ENCODE results near the gene LTO1. TPM values are rescaled to one million over a fixed set of nuclear protein-coding genes. Genes with fewer than 3 reads are reported as not detected.

Gene LTO1
- total RNA-seq: 13.4 and 23.7 TPM in 2 replicates
- 23.3 TPM for polyA plus RNA-seq (2012)

- peak; percentile 96 for DNase-seq (ENCODE audit: low read depth)
These were observed at the start of gene LTO1 for GRCh38 chr11:69674886-69675714. LTO1 (minus strand) TSS chr11:69675353; CDS start chr11:69675239, 114 bp downstream.

DNA sequence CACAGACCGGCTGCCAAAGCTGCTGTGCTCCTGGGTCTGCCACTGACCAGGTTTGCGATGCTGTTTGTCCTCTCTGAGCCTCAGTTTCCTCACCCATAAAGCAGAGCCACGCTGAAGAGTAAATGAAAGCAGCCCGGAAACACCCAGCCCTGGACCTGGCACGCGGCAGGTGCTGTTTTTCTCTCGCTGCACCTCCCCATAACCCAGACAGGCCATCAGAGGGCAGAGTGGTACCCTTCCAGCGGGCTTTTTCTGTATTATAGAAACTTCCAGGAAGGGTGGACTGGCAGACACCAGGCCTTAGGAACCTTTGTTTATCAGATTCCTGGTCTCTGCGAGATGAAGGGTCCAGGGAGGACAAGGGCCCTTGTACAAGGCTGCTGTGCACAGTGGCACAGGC lies 46.6 kb upstream of the LTO1 start:
- no peak for DNase-seq (ENCODE audit: low read depth)

DNA sequence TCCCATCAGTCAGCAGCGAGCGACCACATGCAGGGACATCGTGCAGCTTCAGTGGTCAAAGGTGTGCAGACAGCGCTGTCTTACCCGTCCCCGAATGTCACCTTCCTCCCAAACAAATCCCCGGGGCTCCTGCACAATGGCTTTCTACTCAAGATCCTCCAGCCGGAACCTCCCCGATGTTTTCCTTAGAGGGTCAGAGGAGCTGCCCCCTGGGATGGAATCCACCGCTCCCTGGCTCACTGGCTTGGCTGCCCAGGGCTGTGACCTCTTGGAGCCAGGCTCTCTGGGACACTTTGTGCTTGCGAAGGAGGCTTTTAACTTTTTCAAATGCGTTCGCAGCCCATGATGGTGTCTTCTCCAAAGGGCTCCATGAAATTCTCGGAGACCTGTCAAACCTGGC lies 46.0 kb upstream of the LTO1 start:
- no peak for DNase-seq (ENCODE audit: low read depth)

GRCh38 chr11:69718912-69719311 lies 43.8 kb upstream of the LTO1 start:
- DNase-seq (ENCODE audit: low read depth): no peak

DNA sequence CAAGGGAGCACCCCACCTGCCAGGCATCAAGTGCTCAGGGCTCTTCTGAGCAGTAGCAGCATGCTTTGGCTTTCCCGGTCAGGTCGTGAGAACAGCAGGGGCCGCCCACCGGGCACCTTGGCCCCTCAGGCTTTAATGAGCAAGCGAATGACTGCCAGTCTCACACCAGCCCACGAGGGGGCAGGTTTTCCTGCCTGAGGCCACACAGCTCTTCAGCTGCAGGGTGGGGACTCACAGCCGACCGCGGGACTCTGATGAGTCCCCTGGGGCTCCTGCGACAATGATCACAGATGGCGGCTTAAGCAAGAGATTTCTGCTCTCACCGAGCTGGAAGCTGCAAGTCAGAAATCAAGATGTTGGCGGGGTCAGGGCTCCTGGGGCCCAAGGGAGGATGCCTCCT lies 43.0 kb upstream of the LTO1 start:
- peak; percentile 34 for DNase-seq (ENCODE audit: low read depth)

DNA sequence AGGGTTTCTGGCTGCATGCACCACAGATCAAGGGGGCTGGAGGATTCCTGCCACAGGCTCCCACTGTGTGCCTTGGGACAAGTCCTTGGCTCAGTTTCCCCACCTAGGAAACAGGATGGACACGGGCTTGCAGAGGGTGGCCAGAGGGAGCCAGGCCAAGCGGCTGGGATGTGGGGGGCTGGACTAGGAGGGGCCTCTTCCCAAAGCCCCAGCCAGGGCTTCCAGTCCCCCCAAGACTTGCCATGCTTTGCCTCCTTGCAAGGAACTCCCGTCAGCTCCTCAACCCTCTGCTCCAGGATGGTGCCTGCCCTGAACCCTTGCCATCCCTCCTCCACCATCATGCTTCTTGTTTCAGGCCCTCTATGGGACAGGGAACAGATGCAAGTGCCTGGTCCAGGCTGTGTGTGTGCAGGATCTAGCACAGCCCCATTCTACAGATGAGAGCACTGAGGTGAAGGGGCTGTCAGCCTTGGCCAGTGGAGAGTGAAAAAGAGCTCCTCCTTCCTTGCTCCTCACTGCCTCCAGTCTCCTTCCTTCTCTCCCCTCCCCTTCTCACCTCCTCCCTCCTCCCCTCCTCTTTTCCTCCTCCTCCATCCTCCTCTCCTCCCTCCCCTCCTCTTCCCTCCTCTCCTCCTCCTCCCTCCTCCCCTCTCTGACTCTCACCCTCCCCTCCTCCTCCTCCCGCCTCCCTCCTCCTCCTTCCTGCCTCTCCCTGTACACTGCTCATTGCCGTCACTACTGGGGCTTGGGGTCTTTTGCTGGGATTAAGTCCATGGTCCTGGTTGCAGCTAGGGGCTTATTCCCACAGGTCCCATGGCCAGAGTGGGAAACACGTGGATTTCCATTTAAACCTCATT lies 42.0 kb upstream of the LTO1 start:
- DNase-seq (ENCODE audit: low read depth): no peak

DNA sequence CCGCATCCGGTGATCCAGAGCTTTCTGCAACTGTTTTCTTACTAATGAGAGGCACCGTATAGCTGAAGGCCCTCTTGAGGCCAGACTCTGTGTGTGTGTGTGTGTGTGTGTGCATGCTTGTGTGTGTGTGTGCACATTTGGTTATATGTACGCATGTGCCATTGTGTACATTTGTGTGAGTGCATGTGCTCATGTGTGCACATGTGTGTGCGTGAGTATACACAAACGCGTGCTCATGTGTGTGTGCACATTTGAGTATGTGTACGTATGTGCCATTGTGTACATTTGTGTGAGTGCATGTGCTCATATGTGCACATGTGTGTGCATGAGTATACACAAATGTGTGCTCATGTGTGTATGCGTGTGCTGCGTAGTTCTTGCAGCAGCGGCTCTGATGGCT lies 40.9 kb upstream of the LTO1 start:
- DNase-seq (ENCODE audit: low read depth): no peak

GRCh38 chr11:69715446-69715845 lies 40.3 kb upstream of the LTO1 start:
- DNase-seq (ENCODE audit: low read depth): no peak

DNA sequence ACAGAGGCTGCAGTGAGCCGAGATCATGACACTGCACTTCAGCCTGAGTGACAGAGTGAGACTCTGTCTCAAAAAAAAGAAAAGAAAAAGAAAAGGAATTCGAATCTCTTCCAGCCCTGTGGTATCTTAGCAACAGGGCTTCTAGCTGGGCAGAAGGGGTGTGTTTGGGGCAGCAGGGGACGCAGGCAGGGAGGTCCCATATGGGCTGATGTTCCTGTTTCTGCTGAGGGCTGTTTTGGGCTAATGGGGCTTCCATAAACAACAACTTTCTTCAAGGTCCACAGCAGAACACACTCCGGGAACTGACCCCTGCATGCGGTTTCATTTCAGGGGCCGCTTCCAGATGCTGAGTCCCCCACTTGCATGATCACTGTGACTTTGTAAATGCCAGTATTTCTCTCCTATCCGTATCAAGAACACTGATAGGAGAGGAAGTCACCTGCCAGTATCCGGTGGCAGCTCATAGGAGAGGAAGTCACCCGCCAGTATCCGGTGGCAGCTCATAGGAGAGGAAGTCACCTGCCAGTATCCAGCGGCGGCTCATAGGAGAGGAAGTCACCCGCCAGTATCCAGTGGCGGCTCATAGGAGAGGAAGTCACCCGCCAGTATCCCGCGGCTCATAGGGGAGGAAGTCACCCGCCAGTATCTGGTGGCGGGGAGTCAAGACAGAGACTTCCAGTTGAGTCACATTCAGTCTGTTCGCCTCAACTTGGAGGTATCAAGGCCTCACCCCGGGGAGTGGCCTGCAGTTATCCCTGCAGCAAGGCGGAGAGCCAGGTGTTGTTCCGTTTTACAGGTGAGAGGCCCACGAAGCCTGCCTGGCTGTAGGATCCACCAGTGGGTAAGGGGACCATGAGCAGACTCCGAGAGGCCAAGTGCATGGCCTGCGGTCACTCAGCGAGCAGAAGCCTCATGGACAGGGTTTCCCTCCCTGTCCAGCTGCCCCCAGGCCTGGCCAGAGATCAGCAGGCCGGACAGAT lies 37.0 kb upstream of the LTO1 start:
- no peak for DNase-seq (ENCODE audit: low read depth)

DNA sequence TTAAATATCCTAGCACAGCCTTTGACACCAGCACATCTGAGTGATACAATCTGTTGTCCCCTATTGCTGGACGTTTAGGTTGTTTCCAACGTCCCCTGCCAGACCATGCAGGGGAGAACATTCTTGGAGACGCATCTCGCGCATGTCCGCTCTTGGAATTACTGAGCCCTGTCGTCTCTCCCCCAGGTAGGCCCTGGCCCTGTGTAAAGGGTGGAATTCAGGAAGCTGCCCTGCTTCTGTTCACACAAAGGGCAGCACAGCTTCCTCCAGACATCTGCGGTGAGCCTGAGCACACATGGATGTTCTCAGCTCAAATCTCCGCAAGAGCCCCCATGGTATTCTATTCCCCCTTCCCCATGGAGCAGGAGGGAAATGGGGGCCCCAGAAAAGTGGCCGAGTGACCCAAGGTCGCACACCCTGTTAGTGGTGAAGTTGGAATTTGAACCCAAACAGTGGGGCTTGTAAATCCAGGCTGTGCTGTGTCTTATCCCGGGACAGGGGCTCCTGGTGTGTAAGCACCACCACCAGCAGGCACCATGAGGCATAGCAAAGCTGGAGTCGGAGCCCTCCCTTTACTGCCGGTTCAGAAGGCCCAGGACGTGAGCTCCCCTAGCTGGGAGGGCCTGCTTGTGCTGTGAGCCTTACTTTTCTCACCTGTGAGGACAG lies 33.7 kb upstream of the LTO1 start:
- DNase-seq (ENCODE audit: low read depth): no peak

- DNase-seq (ENCODE audit: low read depth): no peak
These were observed 32.0 kb upstream of the LTO1 start for GRCh38 chr11:69707176-69707575.

DNA sequence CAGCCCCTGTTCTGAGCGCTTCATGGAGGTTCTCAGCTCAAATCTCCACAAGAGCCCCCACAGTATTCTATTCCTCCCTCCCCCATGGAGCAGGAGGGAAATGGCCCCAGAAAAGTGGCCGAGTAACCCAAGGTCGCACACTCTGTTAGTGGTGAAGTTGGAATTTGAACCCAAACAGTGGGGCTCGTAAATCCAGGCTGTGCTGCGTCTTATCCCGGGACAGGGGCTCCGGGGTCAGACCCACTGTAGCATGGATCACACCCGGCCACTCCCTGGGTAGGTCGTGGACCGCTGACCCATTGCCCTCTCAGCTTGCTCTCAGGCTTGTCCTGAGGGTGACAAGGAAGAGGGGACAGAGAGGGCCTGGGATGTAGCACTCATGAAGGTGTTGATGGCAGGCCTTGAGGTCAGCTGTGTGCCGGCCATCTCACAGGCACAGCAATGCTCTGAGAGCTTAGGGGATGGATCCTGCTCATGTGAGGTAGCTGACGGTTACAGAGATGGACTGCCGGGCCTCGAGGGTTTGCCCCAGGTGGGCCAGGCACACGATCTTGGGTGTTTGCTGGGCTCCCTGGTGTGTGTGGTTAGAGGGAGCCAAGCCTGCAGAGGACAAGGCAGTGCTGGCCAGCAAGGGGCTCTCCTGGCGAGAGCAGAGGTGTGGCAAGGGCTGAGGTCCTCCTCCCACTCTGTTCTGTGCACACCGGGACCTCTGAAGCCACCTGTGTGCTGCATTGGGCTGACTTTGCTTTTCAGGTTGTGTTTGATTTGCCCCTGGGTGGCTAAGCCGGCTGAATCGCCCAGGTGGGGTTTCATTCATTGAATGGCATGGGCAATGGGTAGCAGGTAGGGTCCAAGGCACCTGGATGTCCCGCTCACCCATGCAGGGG lies 31.0 kb upstream of the LTO1 start:
- no peak for DNase-seq (ENCODE audit: low read depth)

GRCh38 chr11:69705351-69705811 lies 30.2 kb upstream of the LTO1 start:
- no peak for DNase-seq (ENCODE audit: low read depth)

GRCh38 chr11:69704508-69705253 lies 29.5 kb upstream of the LTO1 start:
- no peak for DNase-seq (ENCODE audit: low read depth)

DNA sequence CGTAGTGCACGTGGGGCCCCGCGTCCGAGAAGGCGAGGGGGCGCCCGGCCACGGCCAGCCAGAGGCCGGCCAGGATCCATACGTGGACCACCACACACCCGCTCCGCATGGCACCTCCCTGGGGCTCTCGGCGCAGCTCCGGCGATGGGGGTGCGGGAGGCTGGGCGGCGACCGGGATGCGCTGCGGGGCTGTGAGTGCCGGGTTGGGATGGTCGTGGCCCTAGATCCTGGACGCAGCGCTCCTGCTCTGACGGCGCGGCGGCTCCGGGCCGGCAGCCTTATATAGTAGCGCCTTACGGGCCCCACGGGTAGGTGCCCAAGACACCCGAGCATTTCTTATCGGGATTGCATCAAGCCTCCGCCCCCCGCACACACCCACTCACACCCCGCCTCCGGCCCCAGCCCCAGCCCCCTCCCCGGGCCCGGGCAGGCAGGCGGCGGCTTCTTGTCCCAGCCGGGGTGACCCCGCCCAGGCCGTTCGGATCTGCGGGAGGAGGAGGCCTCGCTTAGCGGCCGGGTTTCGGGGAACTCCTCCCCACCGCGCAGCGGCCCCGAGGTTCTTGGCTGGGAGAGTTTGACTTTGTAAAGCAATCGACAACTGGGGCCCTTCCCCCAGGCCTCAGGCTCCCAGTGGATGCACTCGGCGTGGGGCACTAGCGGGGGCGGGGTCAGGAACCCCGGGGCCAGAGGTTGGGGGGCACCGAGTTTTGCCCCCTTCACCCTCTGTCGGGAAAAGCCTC lies 28.8 kb upstream of the LTO1 start, which contains the start of gene FGF19:
Gene FGF19 (minus strand): TSS at position 255 of the 740 bp plus-strand sequence. CDS start 146 bp downstream, at position 109.
- no peak for DNase-seq (ENCODE audit: low read depth)

- DNase-seq (ENCODE audit: low read depth): no peak
These were observed 28.3 kb upstream of the LTO1 start for GRCh38 chr11:69703453-69703767.

DNA sequence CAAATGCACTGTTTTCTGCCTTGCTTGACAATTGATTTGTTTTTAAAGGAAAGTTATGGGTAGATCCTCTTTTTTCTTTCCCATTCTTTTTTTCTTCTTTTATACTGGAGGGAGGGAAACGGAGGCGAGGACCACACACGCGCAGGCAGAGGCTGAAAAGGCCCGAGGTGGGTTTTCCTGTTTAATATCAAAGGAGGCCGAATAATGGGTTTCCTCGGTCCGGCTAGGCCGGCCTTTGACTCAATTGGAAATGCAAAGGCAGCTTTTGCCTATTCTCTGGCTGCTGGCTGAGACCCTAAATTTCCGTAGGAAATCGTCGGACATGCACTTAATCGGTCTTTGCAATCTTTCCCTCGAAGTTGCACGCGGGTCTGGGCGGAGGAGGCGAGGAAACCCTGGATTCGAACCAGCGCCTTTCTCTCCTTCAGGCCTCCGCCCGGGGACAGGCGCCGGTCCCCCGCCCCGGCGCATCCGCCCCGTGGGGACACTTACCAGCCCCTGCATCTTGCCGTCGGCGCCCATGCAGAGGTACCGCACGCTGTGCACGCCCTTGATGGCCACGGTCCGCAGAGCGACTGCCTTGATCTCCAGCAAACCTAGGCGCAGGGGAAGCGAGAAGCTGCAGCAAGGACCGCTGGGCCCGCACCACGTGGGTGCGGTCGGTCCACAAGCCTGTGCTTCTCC lies 27.8 kb upstream of the LTO1 start:
- no peak for DNase-seq (ENCODE audit: low read depth)

Measured in myocyte (in vitro differentiated cells).